ENCODE results near the gene NR2F1-AS1. TPM values are rescaled to one million over a fixed set of nuclear protein-coding genes. Genes with fewer than 3 reads are reported as not detected.

The NR2F1-AS1 gene
- total RNA-seq, 1 donor from 2014 or later: 53.1 TPM

GRCh38 chr5:93620487-93621326 lies 39.7 kb upstream of the NR2F1-AS1 start:
- Mint-ChIP-seq H3K4me1 (peaks cover 70% of the 10 kb centered on the region), H3K27ac (ENCODE audit: unreplicated experiment) (peak overlapping the region; percentile 96), H3K4me3 (peak overlapping the region; percentile 95), H3K27me3 (ENCODE audit: low read depth) (peaks cover 18% of the 10 kb centered on the region), H3K9me3 (no peaks in the 10 kb centered on the region), H3K36me3 (ENCODE audit: low read depth) (no peaks in the 10 kb centered on the region)
- peak; percentile 62 for DNase-seq (ENCODE audit: low read depth, low spot score)
- TF ChIP-seq, protein P1, sequence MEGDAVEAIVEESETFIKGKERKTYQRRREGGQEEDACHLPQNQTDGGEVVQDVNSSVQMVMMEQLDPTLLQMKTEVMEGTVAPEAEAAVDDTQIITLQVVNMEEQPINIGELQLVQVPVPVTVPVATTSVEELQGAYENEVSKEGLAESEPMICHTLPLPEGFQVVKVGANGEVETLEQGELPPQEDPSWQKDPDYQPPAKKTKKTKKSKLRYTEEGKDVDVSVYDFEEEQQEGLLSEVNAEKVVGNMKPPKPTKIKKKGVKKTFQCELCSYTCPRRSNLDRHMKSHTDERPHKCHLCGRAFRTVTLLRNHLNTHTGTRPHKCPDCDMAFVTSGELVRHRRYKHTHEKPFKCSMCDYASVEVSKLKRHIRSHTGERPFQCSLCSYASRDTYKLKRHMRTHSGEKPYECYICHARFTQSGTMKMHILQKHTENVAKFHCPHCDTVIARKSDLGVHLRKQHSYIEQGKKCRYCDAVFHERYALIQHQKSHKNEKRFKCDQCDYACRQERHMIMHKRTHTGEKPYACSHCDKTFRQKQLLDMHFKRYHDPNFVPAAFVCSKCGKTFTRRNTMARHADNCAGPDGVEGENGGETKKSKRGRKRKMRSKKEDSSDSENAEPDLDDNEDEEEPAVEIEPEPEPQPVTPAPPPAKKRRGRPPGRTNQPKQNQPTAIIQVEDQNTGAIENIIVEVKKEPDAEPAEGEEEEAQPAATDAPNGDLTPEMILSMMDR (conservative IDR thresholded peaks at IDR 0.05): no peak

- H3K4me3 Mint-ChIP-seq: peak overlapping the region; percentile 39
- peaks cover 45% of the 10 kb centered on the region for H3K27me3 Mint-ChIP-seq (ENCODE audit: low read depth)
- H3K4me1 Mint-ChIP-seq: peaks cover 86% of the 10 kb centered on the region
- DNase-seq (ENCODE audit: low read depth, low spot score): no peak
- TF ChIP-seq, protein P1 (conservative IDR thresholded peaks at IDR 0.05): no peak
- H3K27ac Mint-ChIP-seq (ENCODE audit: unreplicated experiment): no peak overlapping the region
- no peaks in the 10 kb centered on the region for H3K36me3 Mint-ChIP-seq (ENCODE audit: low read depth)
- no peaks in the 10 kb centered on the region for H3K9me3 Mint-ChIP-seq
These were observed 35.6 kb upstream of the NR2F1-AS1 start for GRCh38 chr5:93616538-93617174.

DNA sequence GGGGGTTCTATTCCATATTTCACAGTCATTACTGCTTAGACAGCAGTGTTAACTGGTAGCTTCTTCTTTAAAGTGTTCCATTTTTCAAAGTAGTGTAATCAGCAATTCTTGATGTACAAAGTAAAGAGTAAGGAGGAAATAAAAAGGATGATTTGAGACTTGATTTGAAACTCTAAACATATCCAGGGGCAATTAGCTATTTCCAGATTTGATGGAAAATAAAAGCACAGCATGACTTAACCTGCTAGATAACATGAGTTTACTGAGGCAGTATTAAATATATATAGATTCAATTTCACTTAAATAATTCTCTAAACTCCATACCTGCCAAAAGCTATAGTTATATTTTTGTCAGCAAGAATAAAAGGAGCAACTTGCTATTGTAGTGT lies 31.8 kb upstream of the NR2F1-AS1 start:
- no peaks in the 10 kb centered on the region for H3K36me3 Mint-ChIP-seq (ENCODE audit: low read depth)
- H3K4me1 Mint-ChIP-seq: peaks cover 92% of the 10 kb centered on the region
- H3K9me3 Mint-ChIP-seq: no peaks in the 10 kb centered on the region
- DNase-seq (ENCODE audit: low read depth, low spot score): no peak
- TF ChIP-seq, protein P1 (conservative IDR thresholded peaks at IDR 0.05): no peak
- peak overlapping the region; percentile 87 for H3K4me3 Mint-ChIP-seq
- H3K27ac Mint-ChIP-seq (ENCODE audit: unreplicated experiment): no peak overlapping the region
- H3K27me3 Mint-ChIP-seq (ENCODE audit: low read depth): peaks cover 74% of the 10 kb centered on the region

GRCh38 chr5:93611976-93612854 lies 31.2 kb upstream of the NR2F1-AS1 start:
- H3K4me3 Mint-ChIP-seq: peak overlapping the region; percentile 87
- H3K27me3 Mint-ChIP-seq (ENCODE audit: low read depth): peaks cover 77% of the 10 kb centered on the region
- DNase-seq (ENCODE audit: low read depth, low spot score): no peak

More at GRCh38 chr5:93611976-93612854, 31.2 kb upstream of the NR2F1-AS1 start:
- Mint-ChIP-seq H3K4me1 (peaks cover 93% of the 10 kb centered on the region), H3K9me3 (no peaks in the 10 kb centered on the region), H3K27ac (ENCODE audit: unreplicated experiment) (peak overlapping the region; percentile 85), H3K36me3 (ENCODE audit: low read depth) (no peaks in the 10 kb centered on the region)
- TF ChIP-seq, protein P1 (conservative IDR thresholded peaks at IDR 0.05): no peak

Data from neural crest cell (in vitro differentiated cells).